Measurements from ENCODE around the gene LTBP2. TPM values are rescaled to one million over a fixed set of nuclear protein-coding genes. Genes with fewer than 3 reads are reported as not detected.
A peak's percentile ranks its signal among the peaks of the same experiment; 100 is the strongest.

The LTBP2 gene
- total RNA-seq, 1 donor from 2014 or later, result 1.3 TPM

DNA sequence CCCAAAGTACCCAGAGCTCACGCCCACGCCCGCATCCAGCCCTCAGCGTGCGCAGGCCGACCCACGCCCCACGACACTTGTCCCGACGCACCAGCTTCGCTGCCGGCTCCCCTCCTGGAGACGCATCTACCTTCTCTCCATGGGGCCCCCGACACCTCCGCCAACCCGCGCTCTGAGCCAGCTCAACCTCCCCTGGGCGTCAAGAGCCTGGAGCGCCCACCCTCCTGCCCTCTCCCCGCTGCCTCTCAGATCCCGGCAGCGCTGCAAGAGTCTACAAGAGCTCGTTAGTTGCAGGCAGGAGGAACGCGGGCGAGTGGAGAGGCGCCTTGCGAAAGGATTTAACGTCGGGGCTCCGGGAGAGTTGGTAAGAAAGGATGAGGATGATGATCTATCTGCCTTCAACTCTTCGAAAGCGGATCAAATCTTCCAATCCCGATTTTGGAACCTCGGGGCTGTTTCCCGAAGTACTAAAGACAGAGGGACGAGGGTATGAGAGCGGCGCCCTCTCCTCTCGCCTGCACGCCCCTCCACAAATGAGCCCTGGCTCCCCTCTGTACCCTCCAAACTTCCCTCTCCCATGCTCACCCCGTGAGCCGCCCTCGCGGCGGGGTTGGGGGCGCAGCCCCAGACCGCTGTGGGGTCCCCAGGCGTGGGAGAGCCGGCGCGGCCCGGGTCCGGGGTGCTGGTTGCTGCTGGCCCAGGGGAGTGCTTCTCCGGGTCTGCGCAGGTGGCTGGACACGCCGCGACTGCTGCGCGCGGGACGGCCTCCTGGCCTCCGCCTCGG, 979 bp downstream of the LTBP2 start:
- no peak for DNase-seq (ENCODE audit: low read depth, low spot score)
- TF ChIP-seq, protein P1, sequence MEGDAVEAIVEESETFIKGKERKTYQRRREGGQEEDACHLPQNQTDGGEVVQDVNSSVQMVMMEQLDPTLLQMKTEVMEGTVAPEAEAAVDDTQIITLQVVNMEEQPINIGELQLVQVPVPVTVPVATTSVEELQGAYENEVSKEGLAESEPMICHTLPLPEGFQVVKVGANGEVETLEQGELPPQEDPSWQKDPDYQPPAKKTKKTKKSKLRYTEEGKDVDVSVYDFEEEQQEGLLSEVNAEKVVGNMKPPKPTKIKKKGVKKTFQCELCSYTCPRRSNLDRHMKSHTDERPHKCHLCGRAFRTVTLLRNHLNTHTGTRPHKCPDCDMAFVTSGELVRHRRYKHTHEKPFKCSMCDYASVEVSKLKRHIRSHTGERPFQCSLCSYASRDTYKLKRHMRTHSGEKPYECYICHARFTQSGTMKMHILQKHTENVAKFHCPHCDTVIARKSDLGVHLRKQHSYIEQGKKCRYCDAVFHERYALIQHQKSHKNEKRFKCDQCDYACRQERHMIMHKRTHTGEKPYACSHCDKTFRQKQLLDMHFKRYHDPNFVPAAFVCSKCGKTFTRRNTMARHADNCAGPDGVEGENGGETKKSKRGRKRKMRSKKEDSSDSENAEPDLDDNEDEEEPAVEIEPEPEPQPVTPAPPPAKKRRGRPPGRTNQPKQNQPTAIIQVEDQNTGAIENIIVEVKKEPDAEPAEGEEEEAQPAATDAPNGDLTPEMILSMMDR (conservative IDR thresholded peaks at IDR 0.05), result no peak
- Mint-ChIP-seq H3K9me3 (no peaks in the 10 kb centered on the region), H3K4me3 (peak overlapping the region; percentile 61), H3K4me1 (peaks cover 15% of the 10 kb centered on the region), H3K36me3 (ENCODE audit: low read depth) (no peaks in the 10 kb centered on the region), H3K27me3 (ENCODE audit: low read depth) (peaks cover 60% of the 10 kb centered on the region), H3K27ac (ENCODE audit: unreplicated experiment) (no peak overlapping the region)

DNA sequence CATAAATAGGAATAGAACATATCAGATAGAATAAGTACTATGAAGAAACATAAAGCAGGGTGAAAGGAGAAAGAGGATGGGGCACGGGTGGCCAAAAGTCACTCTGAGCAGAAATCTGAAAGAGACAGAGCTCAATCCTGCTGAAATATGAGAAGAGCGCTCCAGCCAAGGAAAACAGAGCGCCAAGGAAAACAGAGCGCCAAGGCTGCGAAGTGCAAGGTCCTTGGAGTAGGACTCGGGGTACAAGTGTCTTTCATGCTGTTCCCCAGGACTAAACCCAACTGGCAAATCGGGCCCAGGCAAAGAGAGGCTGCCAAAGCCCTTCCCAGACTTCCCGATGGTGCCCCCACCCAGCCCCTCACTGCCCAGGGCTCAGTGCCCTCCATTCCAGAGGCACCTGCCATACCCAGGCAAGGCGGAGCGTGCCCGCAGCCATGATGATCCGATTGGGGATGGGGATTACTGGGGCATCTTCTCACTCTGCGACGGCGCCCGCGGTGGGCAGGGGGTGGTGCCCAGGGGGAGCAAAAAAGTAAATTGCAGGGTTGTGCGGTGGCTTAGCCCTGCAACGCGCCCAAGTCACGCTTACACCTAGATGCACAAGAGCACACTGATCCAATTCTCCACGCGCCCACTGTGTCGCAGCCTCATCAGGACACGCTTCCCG, 1.7 kb downstream of the LTBP2 start:
- Mint-ChIP-seq H3K4me3 (peak overlapping the region; percentile 61), H3K27me3 (ENCODE audit: low read depth) (peaks cover 53% of the 10 kb centered on the region), H3K9me3 (no peaks in the 10 kb centered on the region), H3K4me1 (peaks cover 15% of the 10 kb centered on the region), H3K27ac (ENCODE audit: unreplicated experiment) (no peak overlapping the region), H3K36me3 (ENCODE audit: low read depth) (no peaks in the 10 kb centered on the region)
- DNase-seq (ENCODE audit: low read depth, low spot score), result no peak
- TF ChIP-seq, protein P1 (conservative IDR thresholded peaks at IDR 0.05), result no peak

DNA sequence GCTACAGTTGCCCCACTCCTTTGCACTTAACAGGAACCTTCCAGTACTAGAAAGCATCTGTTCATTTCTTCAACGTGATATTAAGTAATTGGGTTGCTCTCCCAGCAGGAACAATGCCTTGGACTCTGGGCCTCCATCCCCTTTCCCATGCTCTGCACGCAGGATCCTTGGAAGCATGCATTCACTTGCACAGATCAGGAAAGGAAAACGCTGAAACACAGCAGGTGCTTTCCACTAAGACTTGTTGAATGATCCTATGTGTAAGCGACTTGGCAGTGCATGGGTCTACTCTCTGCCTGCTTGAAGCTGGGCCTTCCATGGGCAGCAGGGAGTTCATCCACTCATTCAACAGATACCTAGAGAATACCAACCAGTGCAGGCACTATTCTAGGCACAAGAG, 2.3 kb downstream of the LTBP2 start:
- Mint-ChIP-seq H3K27ac (ENCODE audit: unreplicated experiment) (no peak overlapping the region), H3K4me3 (peak overlapping the region; percentile 59)

DNA sequence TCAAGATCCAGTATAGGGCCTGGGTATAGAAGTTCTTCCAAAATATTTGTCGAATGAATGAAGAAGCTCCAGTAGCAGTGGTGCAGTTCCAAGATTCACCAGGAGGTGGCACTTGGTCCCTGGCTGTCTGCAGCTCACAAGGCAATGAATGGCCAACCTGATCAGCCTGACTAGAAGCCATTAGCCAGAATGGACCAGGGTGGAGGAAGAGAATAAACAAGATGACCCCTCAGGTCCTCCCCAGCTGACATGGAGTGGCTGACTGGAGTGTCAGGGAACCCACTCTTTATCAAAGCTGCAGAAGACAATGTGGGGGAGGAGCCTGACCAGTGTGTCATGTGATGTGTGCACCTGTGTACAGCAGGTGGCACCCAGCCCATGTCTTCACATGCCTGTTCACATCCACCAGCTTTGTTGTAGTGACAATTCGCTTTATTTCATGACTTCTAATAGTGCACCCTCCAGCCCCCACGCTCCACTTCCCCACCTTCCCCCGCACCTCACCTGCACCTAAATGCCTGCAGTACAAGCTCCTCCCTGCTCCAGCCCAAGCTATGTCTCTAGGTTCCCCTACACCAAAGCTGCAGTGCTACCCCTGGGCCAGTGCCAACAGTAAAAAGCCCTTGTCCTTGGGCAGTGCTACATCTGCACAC, 3.0 kb downstream of the LTBP2 start:
- DNase-seq (ENCODE audit: low read depth, low spot score), result peak; percentile 97
- TF ChIP-seq, protein P1 (conservative IDR thresholded peaks at IDR 0.05), result peak; percentile 93
- no peaks in the 10 kb centered on the region for H3K9me3 Mint-ChIP-seq
- H3K4me1 Mint-ChIP-seq, result peaks cover 11% of the 10 kb centered on the region
- no peak overlapping the region for H3K27ac Mint-ChIP-seq (ENCODE audit: unreplicated experiment)
- no peaks in the 10 kb centered on the region for H3K36me3 Mint-ChIP-seq (ENCODE audit: low read depth)
- peaks cover 43% of the 10 kb centered on the region for H3K27me3 Mint-ChIP-seq (ENCODE audit: low read depth)
- H3K4me3 Mint-ChIP-seq, result peak overlapping the region; percentile 71

More for the DNA sequence above, 2.3 kb downstream of the LTBP2 start:
- Mint-ChIP-seq H3K36me3 (ENCODE audit: low read depth) (no peaks in the 10 kb centered on the region), H3K4me1 (peaks cover 14% of the 10 kb centered on the region), H3K27me3 (ENCODE audit: low read depth) (peaks cover 48% of the 10 kb centered on the region), H3K9me3 (no peaks in the 10 kb centered on the region)
- TF ChIP-seq, protein P1 (conservative IDR thresholded peaks at IDR 0.05), result no peak
- no peak for DNase-seq (ENCODE audit: low read depth, low spot score)

DNA sequence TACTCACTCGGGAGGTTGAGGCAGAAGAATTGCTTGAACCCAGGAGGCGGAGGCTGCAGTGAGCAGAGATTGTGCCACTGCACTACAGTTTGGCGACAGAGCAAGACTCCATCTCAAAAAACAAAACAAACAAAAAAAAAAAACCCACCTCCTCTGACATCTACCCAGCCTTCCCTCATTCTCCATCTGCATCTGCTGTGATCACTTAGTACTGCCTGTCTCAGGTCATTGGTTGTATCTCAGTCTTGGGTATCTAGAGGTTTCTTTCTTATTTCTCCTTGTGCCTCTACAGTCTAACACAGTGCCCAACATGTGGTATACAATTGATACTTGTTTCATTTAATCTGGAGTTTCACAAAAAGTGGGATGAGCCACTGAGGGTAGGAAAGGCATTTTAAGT, 5.3 kb downstream of the LTBP2 start:
- Mint-ChIP-seq H3K27ac (ENCODE audit: unreplicated experiment) (no peak overlapping the region), H3K27me3 (ENCODE audit: low read depth) (peaks cover 26% of the 10 kb centered on the region), H3K36me3 (ENCODE audit: low read depth) (no peaks in the 10 kb centered on the region), H3K9me3 (no peaks in the 10 kb centered on the region), H3K4me3 (no peak overlapping the region), H3K4me1 (peaks cover 4% of the 10 kb centered on the region)
- DNase-seq (ENCODE audit: low read depth, low spot score), result no peak
- TF ChIP-seq, protein P1 (conservative IDR thresholded peaks at IDR 0.05), result no peak
